Common myeloid progenitor, CD34-positive (primary cell): ENCODE results near the gene CEMIP.

Experiments
- CTCF ChIA-PET: fragments of 350-600 bp; sonication (Branson Sonifier 250); formaldehyde crosslinking; loops from one replicate; lab custom pipeline; 2021; ENCODE audit warnings: antibody characterized with exemption; lab: Charles Lee
- POLR2A ChIA-PET: fragments of 350-600 bp; sonication (Branson Sonifier 250); formaldehyde crosslinking; loops from one replicate; lab custom pipeline; 2021; ENCODE audit warnings: antibody characterized with exemption; lab: Charles Lee
- DNase-seq, 3 donors: peaks; one replicate each; pipeline versions ENCODE4 v3.0.0 to v3.0.0-alpha.2; 2013
- H3K27ac ChIP-seq, 2 experiments: 1 replicate in 1 of 2; 2 replicates in 1 of 2; pipeline ENCODE4 v1.7.0; 2013; ENCODE audit warnings: inconsistent platforms in 2 of 2, low read length in 2 of 2, mild to moderate bottlenecking in 2 of 2, low read depth in 1 of 2, moderate library complexity in 1 of 2; ENCODE audit not compliant: severe bottlenecking in 2 of 2, insufficient read depth in 1 of 2, poor library complexity in 1 of 2
- H3K27me3 ChIP-seq, 5 experiments: replicated peaks in 2 of 5; 1 replicate in 3 of 5; 2 replicates in 2 of 5; pipeline versions ENCODE4 v1.6.1 to v1.7.0; 2013; ENCODE audit warnings: low read length in 4 of 5, mild to moderate bottlenecking in 2 of 5, moderate library complexity in 2 of 5, inconsistent platforms in 1 of 5; ENCODE audit not compliant: insufficient read depth in 5 of 5, control insufficient read depth in 4 of 5
- H3K36me3 ChIP-seq, 4 experiments: 1 replicate in 2 of 4; 2 replicates in 2 of 4; pipeline versions ENCODE4 v1.6.1 to v1.7.0; 2013; ENCODE audit warnings: low read length in 3 of 4, control low read depth in 1 of 4, mild to moderate bottlenecking in 1 of 4; ENCODE audit not compliant: control insufficient read depth in 4 of 4, insufficient read depth in 4 of 4
- H3K4me1 ChIP-seq, 4 experiments: 1 replicate in 3 of 4; 2 replicates in 1 of 4; pipeline versions ENCODE4 v1.6.1 to v1.7.1; 2013; ENCODE audit warnings: low read length in 3 of 4, mild to moderate bottlenecking in 3 of 4, control low read depth in 1 of 4, inconsistent platforms in 1 of 4, moderate library complexity in 1 of 4; ENCODE audit not compliant: control insufficient read depth in 4 of 4, insufficient read depth in 4 of 4; ENCODE audit errors: control extremely low read depth in 1 of 4
- H3K4me3 ChIP-seq, 7 experiments: 1 replicate in 4 of 7; 2 replicates in 3 of 7; pipeline versions ENCODE4 v1.5.1 to v1.7.0; 2013; ENCODE audit warnings: mild to moderate bottlenecking in 7 of 7, low read length in 6 of 7, moderate library complexity in 6 of 7, inconsistent platforms in 2 of 7, low read depth in 2 of 7, control low read depth in 1 of 7; ENCODE audit not compliant: insufficient read depth in 4 of 7, control insufficient read depth in 1 of 7; ENCODE audit errors: extremely low read depth in 1 of 7
- H3K9me3 ChIP-seq, 5 experiments: 1 replicate in 4 of 5; 2 replicates in 1 of 5; pipeline versions ENCODE4 v1.6.1 to v1.7.1; 2013; ENCODE audit warnings: low read length in 4 of 5, mild to moderate bottlenecking in 2 of 5, inconsistent platforms in 1 of 5, low read depth in 1 of 5, moderate library complexity in 1 of 5; ENCODE audit not compliant: control insufficient read depth in 4 of 5, insufficient read depth in 2 of 5; ENCODE audit errors: control extremely low read depth in 1 of 5
- WGBS: methylation state at CpG from one replicate; pipeline ENCODE4 v1.1.5; 2013; ENCODE audit not compliant: insufficient coverage; 5-methylcytosine and 5-hydroxymethylcytosine counted together

Gene CEMIP

GRCh38 chr15:80834906-80835305, 55.7 kb downstream of the CEMIP start:
- POLR2A ChIA-PET, result no interaction called here
- Histone ChIP-seq H3K9me3 (no peaks in the 10 kb centered on the region), H3K36me3 (no peaks in the 10 kb centered on the region), H3K27ac (no peak overlapping the region), H3K27me3 (peaks cover 0 to 3% (median 0%) of the 10 kb centered on the region in 5 experiments), H3K4me1 (peaks cover 0 to 5% (median 0%) of the 10 kb centered on the region in 4 experiments), H3K4me3 (no peak overlapping the region)
- CTCF ChIA-PET, result no interaction called here
- WGBS, result 86% methylated on average over 1 of the region's 1 CpG
- no peak for DNase-seq

GRCh38 chr15:80835336-80835735, 56.2 kb downstream of the CEMIP start:
- no peaks in the 10 kb centered on the region for H3K36me3 ChIP-seq
- H3K27me3 ChIP-seq, result peaks cover 0 to 3% (median 0%) of the 10 kb centered on the region in 5 experiments
- H3K9me3 ChIP-seq, result no peaks in the 10 kb centered on the region
- no peak overlapping the region for H3K27ac ChIP-seq
- ChIA-PET CTCF (no interaction called here), POLR2A (no interaction called here)
- 94% methylated on average over 4 of the region's 4 CpGs for WGBS
- DNase-seq, result no peak
- H3K4me1 ChIP-seq, result peaks cover 0 to 2% (median 0%) of the 10 kb centered on the region in 4 experiments
- no peak overlapping the region for H3K4me3 ChIP-seq

GRCh38 chr15:80836223-80836622, 57.1 kb downstream of the CEMIP start:
- no peak for DNase-seq
- Histone ChIP-seq H3K27ac (no peak overlapping the region), H3K27me3 (peaks cover 0 to 3% (median 0%) of the 10 kb centered on the region in 5 experiments), H3K4me1 (no peaks in the 10 kb centered on the region), H3K36me3 (no peaks in the 10 kb centered on the region), H3K9me3 (no peaks in the 10 kb centered on the region), H3K4me3 (no peak overlapping the region)
- ChIA-PET POLR2A (interaction anchor here (0.7 kb wide), 1 partner anchor 16 kb away, joined by 6 read pairs; no protein-coding TSS in a partner anchor), CTCF (no interaction called here)
- 97% methylated on average over 9 of the region's 9 CpGs for WGBS

GRCh38 chr15:80837006-80837405, 57.8 kb downstream of the CEMIP start:
- 100% methylated on average over 3 of the region's 3 CpGs for WGBS
- ChIA-PET POLR2A (no interaction called here), CTCF (no interaction called here)
- peaks cover 0 to 3% (median 0%) of the 10 kb centered on the region in 5 experiments for H3K27me3 ChIP-seq
- H3K9me3 ChIP-seq, result no peaks in the 10 kb centered on the region
- H3K4me1 ChIP-seq, result no peaks in the 10 kb centered on the region
- H3K36me3 ChIP-seq, result no peaks in the 10 kb centered on the region
- DNase-seq, result no peak
- no peak overlapping the region for H3K27ac ChIP-seq
- H3K4me3 ChIP-seq, result no peak overlapping the region

GRCh38 chr15:80838012-80838411, 58.8 kb downstream of the CEMIP start:
- Histone ChIP-seq H3K4me3 (no peak overlapping the region), H3K27me3 (peaks cover 0 to 3% (median 0%) of the 10 kb centered on the region in 5 experiments), H3K27ac (no peak overlapping the region), H3K4me1 (no peaks in the 10 kb centered on the region), H3K36me3 (no peaks in the 10 kb centered on the region), H3K9me3 (no peaks in the 10 kb centered on the region)
- POLR2A ChIA-PET, result no interaction called here
- CTCF ChIA-PET, result no interaction called here
- WGBS, result 99% methylated on average over 11 of the region's 11 CpGs
- DNase-seq, result no peak

GRCh38 chr15:80838666-80839065, 59.5 kb downstream of the CEMIP start:
- ChIA-PET POLR2A (no interaction called here), CTCF (no interaction called here)
- H3K27ac ChIP-seq, result no peak overlapping the region
- H3K9me3 ChIP-seq, result no peaks in the 10 kb centered on the region
- H3K36me3 ChIP-seq, result no peaks in the 10 kb centered on the region
- DNase-seq, result no peak
- peaks cover 0 to 3% (median 0%) of the 10 kb centered on the region in 5 experiments for H3K27me3 ChIP-seq
- 81% methylated on average over 4 of the region's 7 CpGs for WGBS
- H3K4me1 ChIP-seq, result no peaks in the 10 kb centered on the region
- H3K4me3 ChIP-seq, result no peak overlapping the region

- DNase-seq, result no peak
- ChIA-PET POLR2A (no interaction called here), CTCF (no interaction called here)
- peaks cover 0 to 3% (median 0%) of the 10 kb centered on the region in 5 experiments for H3K27me3 ChIP-seq
- H3K27ac ChIP-seq, result no peak overlapping the region
- no peaks in the 10 kb centered on the region for H3K36me3 ChIP-seq
- H3K4me1 ChIP-seq, result no peaks in the 10 kb centered on the region
- WGBS, result 94% methylated on average over 3 of the region's 3 CpGs
- H3K9me3 ChIP-seq, result no peaks in the 10 kb centered on the region
- no peak overlapping the region for H3K4me3 ChIP-seq
These were observed 60.6 kb downstream of the CEMIP start for GRCh38 chr15:80839764-80840130.
